A673 (cell line): ENCODE measurements around the gene GMDS. TPM values are rescaled to one million over a fixed set of nuclear protein-coding genes. Genes with fewer than 3 reads are reported as not detected.

Experiments
- BruUV-seq: library from RNA; stranded (reverse); fragments of 400-500 nt; replicated peaks from 2 replicates; lab custom pipeline; 2021; lab: Mats Ljungman, UMichigan
- CTCF ChIA-PET: fragments of 300-600 bp; sonication (Branson Sonifier 250); formaldehyde crosslinking; loops from one replicate; lab custom pipeline; 2022; ENCODE audit warnings: antibody characterized with exemption; lab: Charles Lee
- POLR2A ChIA-PET: fragments of 300-600 bp; sonication (Branson Sonifier 250); formaldehyde crosslinking; loops from one replicate; lab custom pipeline; 2022; ENCODE audit warnings: antibody characterized with exemption; ENCODE audit not compliant: low non-redundant PET; lab: Charles Lee
- DNase-seq: peaks from one replicate; pipeline ENCODE4 v3.0.0-alpha.2; 2015; ENCODE audit warnings: low spot score
- H3K27ac ChIP-seq: fragments of 200-600 bp; sonication (generic); 2 replicates; pipeline ENCODE4 v1.5.1; 2016; ENCODE audit warnings: mixed run types, low read depth, mild to moderate bottlenecking, mixed read lengths, antibody characterized with exemption, low read length; ENCODE audit not compliant: poor library complexity, severe bottlenecking
- H3K27me3 ChIP-seq: fragments of 200-600 bp; sonication (generic); replicated peaks from 2 replicates; pipeline ENCODE4 v1.6.1; 2017; ENCODE audit warnings: mixed run types, low read depth, mild to moderate bottlenecking, mixed read lengths, antibody characterized with exemption, low read length; ENCODE audit not compliant: insufficient read depth, poor library complexity
- H3K36me3 ChIP-seq: fragments of 200-600 bp; sonication (generic); 2 replicates; pipeline ENCODE4 v1.6.1; 2016; ENCODE audit warnings: mixed run types, mild to moderate bottlenecking, mixed read lengths, antibody characterized with exemption, low read length; ENCODE audit not compliant: insufficient read depth, poor library complexity, severe bottlenecking
- H3K4me1 ChIP-seq: fragments of 200-600 bp; sonication (generic); 2 replicates; pipeline ENCODE4 v1.6.1; 2017; ENCODE audit warnings: mixed run types, mild to moderate bottlenecking, mixed read lengths, antibody characterized with exemption, low read length; ENCODE audit not compliant: insufficient read depth, poor library complexity, severe bottlenecking
- H3K4me3 ChIP-seq: fragments of 200-600 bp; sonication (generic); 2 replicates; pipeline ENCODE4 v1.5.1; 2016; ENCODE audit warnings: low read depth, mixed run types, mild to moderate bottlenecking, mixed read lengths, low read length; ENCODE audit not compliant: poor library complexity, severe bottlenecking
- H3K9me3 ChIP-seq: fragments of 200-600 bp; sonication (generic); 2 replicates; pipeline ENCODE4 v1.6.1; 2016; ENCODE audit warnings: mixed run types, low read depth, mild to moderate bottlenecking, mixed read lengths, antibody characterized with exemption, low read length; ENCODE audit not compliant: poor library complexity, severe bottlenecking
- CTCF ChIP-seq: fragments of 300-800, 200-600 bp; sonication (generic); conservative IDR thresholded peaks from 2 replicates; pipeline ENCODE4 v1.5.1; 2017; ENCODE audit warnings: low read depth, mild to moderate bottlenecking, antibody characterized with exemption, low read length, moderate library complexity, mixed read lengths
- EZH2 ChIP-seq: fragments of 200-600 bp; sonication (generic); IDR thresholded peaks from 2 replicates; pipeline ENCODE4 v1.6.1; 2017; ENCODE audit warnings: borderline replicate concordance, low read depth, mild to moderate bottlenecking, mixed read lengths, antibody characterized with exemption, low read length; ENCODE audit not compliant: poor library complexity, severe bottlenecking
- intact Hi-C: fragments of 100-400 bp; cut with micrococcal nuclease; formaldehyde crosslinking; loops from one replicate; pipeline ENCODE4 v1.10.0; 2022; ENCODE audit not compliant: unreplicated experiment
- total RNA-seq: library from RNA; stranded (reverse); gene quantifications from 2 replicates; pipeline ENCODE4 v1.2.3, GENCODE V29; 2021

The GMDS gene
- total RNA-seq, 1 experiment from 2014 or later = 15.2 TPM

GRCh38 chr6:1834646-1835516 lies 410.5 kb downstream of the GMDS start:
- TF ChIP-seq CTCF (no peak), EZH2 (no peak)
- H3K4me3 ChIP-seq = no peak overlapping the region
- no peak overlapping the region for H3K27ac ChIP-seq
- BruUV-seq = no TSS peak
- POLR2A ChIA-PET = no interaction called here
- no peak for DNase-seq
- H3K4me1 ChIP-seq = peaks cover 29% of the 10 kb centered on the region
- H3K36me3 ChIP-seq = no peaks in the 10 kb centered on the region
- H3K27me3 ChIP-seq = no peaks in the 10 kb centered on the region
- intact Hi-C loops = no loop called here
- CTCF ChIA-PET = no interaction called here
- no peaks in the 10 kb centered on the region for H3K9me3 ChIP-seq

GRCh38 chr6:1834207-1834606 lies 411.2 kb downstream of the GMDS start:
- intact Hi-C loops = no loop called here
- Histone ChIP-seq H3K36me3 (no peaks in the 10 kb centered on the region), H3K9me3 (no peaks in the 10 kb centered on the region), H3K4me1 (peaks cover 28% of the 10 kb centered on the region), H3K4me3 (no peak overlapping the region), H3K27ac (no peak overlapping the region), H3K27me3 (no peaks in the 10 kb centered on the region)
- no peak for DNase-seq
- no peak for TF ChIP-seq EZH2
- TF ChIP-seq CTCF = no peak
- BruUV-seq = no TSS peak
- POLR2A ChIA-PET = interaction anchor here (0.6 kb wide), 1 partner anchor 94 kb away, joined by 4 read pairs; no protein-coding TSS in a partner anchor
- CTCF ChIA-PET = no interaction called here

GRCh38 chr6:1832844-1833787 lies 412.3 kb downstream of the GMDS start:
- H3K36me3 ChIP-seq = no peaks in the 10 kb centered on the region
- H3K27ac ChIP-seq = no peak overlapping the region
- ChIA-PET CTCF (no interaction called here), POLR2A (interaction anchor here (0.6 kb wide), 1 partner anchor 95 kb away, joined by 4 read pairs; no protein-coding TSS in a partner anchor)
- H3K9me3 ChIP-seq = no peaks in the 10 kb centered on the region
- H3K27me3 ChIP-seq = no peaks in the 10 kb centered on the region
- BruUV-seq = no TSS peak
- no peak overlapping the region for H3K4me3 ChIP-seq
- no peak for DNase-seq
- H3K4me1 ChIP-seq = peaks cover 17% of the 10 kb centered on the region
- no peak for TF ChIP-seq EZH2
- no peak for TF ChIP-seq CTCF
- intact Hi-C loops = no loop called here
